Hepatic stellate cell (primary cell): Measurements from ENCODE around the gene CNPY1.

Experiments used
- DNase-seq: peaks from one replicate; pipeline ENCODE4 v3.0.0; 2011; ENCODE audit warnings: low spot score

CNPY1 gene

GRCh38 chr7:155466814-155467733, 79.3 kb downstream of the CNPY1 start:
- no peak for DNase-seq

- DNase-seq = no peak
Observed at GRCh38 chr7:155466142-155466813, 80.1 kb downstream of the CNPY1 start.

- no peak for DNase-seq
Observed at GRCh38 chr7:155465761-155466141, 80.6 kb downstream of the CNPY1 start.

- no peak for DNase-seq
Observed at GRCh38 chr7:155464948-155465739, 81.2 kb downstream of the CNPY1 start.

GRCh38 chr7:155464183-155464582, 82.2 kb downstream of the CNPY1 start:
- no peak for DNase-seq

- no peak for DNase-seq
Observed at GRCh38 chr7:155463114-155463811, 83.1 kb downstream of the CNPY1 start.

GRCh38 chr7:155462163-155462735, 84.1 kb downstream of the CNPY1 start:
- no peak for DNase-seq

GRCh38 chr7:155461631-155462030, 84.7 kb downstream of the CNPY1 start:
- DNase-seq = no peak

GRCh38 chr7:155460926-155461613, 85.3 kb downstream of the CNPY1 start:
- no peak for DNase-seq

GRCh38 chr7:155459700-155460461, 86.5 kb downstream of the CNPY1 start:
- DNase-seq = no peak

GRCh38 chr7:155458878-155459699, 87.3 kb downstream of the CNPY1 start:
- no peak for DNase-seq

GRCh38 chr7:155458111-155458877, 88.1 kb downstream of the CNPY1 start, which contains the start of gene EN2:
TSS of gene EN2 (plus strand) at chr7:155458129. CDS start at chr7:155458378, 249 bp downstream.
- DNase-seq = no peak

- DNase-seq = no peak
Observed at GRCh38 chr7:155457544-155458110, 88.7 kb downstream of the CNPY1 start.

- DNase-seq = no peak
Observed at GRCh38 chr7:155456738-155457543, 89.4 kb downstream of the CNPY1 start.

- no peak for DNase-seq
Observed at GRCh38 chr7:155455776-155456737, 90.3 kb downstream of the CNPY1 start.

GRCh38 chr7:155455132-155455693, 91.1 kb downstream of the CNPY1 start:
- DNase-seq = no peak
